GM21717 (cell line): ENCODE measurements around the gene PLPP3.
A peak's percentile ranks its signal among the peaks of the same experiment; 100 is the strongest.

Experiments
- ATAC-seq: cut with Tn5 transposase; IDR thresholded peaks from one replicate; pipeline ENCODE4 v1.9.1; 2021; ENCODE audit warnings: mild to moderate bottlenecking, moderate library complexity; ENCODE audit not compliant: unreplicated experiment

The PLPP3 gene

DNA sequence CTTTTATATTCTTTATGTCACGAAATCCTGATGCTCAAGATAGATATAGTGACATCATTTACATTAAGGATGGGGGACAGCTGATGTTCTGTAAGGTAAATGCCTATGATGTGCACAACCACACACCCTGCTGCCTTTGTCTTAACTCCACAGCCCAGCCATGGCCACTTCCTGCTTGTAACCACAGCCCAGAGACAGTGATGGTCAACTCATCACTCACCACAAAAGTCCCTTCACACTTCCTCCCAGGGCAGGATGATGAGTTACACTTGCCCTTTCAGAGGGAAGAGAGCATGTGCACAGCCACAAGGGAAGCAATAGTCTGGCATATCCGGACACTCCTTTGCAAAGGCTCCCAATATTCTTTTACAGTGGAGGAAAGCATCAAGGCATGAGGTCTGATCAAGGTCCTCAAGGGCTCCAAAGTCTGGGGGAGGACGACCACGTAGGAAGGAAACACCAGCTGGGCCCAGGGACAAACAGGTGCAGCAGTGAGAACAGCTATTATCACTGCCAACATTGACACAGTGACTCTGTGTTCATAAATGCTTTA lies 53.8 kb downstream of the PLPP3 start:
- ATAC-seq: peak; percentile 79

DNA sequence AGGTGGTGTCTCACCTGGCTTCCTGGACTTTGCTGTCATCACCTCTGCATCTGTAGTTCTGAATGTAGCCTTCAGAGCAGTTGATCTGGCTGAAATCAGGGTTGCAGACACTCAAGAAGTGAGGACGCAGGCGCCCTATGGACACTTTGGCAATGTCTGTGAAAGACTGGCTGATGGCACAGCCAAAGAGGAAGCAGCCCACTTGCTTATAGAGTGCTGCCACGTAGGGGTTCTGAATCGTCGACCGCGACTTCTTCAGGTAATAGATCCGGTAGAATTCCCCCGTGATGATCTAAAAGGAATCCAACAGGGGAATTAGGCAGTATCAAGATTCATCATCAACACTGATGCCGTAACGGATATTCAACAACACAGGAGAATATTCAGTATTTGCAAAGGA lies 55.1 kb downstream of the PLPP3 start:
- no peak for ATAC-seq

GRCh38 chr1:56522680-56523079 lies 56.7 kb downstream of the PLPP3 start:
- no peak for ATAC-seq

- no peak for ATAC-seq
Measured at GRCh38 chr1:56520016-56520601, 59.3 kb downstream of the PLPP3 start.

GRCh38 chr1:56517404-56518130 lies 61.8 kb downstream of the PLPP3 start:
- no peak for ATAC-seq

DNA sequence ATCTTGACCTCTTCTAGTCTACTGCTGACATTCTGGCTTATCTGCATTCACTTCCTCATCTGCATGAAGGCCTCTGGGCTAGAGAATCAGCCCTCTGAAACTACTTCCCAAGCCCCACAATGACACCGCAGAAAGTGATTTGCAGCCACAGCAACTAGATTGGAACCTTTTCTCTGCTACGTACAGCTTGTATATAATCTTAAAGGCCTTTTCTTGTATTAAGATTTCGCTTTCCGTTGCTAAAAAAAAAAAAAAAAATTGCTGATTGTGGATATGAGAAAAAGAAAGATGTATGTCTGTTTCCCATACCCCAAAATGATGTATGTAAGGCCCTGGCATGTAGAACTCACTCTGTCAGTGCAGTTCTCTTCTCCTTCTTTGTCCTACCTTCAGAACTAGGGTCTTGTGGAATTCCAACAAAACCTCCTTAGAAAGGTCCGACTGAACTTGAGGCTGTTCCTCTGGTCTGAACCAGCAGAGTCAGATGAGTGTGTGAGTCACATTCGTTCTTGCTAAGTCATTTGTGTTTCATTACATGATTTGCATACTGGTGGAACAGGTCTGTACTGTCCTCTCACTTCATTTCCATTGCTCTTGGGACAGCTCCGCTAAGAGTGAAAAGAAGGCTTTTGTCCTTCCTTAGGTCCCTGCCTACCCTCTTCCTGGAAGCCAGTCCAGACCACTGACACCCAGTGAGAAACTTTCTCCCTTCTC lies 62.7 kb downstream of the PLPP3 start:
- ATAC-seq: peak; percentile 96

GRCh38 chr1:56515898-56516538 lies 63.3 kb downstream of the PLPP3 start:
- ATAC-seq: no peak

GRCh38 chr1:56512724-56513494 lies 66.5 kb downstream of the PLPP3 start:
- ATAC-seq: no peak

GRCh38 chr1:56511766-56512165 lies 67.6 kb downstream of the PLPP3 start:
- no peak for ATAC-seq

- ATAC-seq: no peak
Measured at GRCh38 chr1:56511364-56511763, 68.0 kb downstream of the PLPP3 start.

GRCh38 chr1:56510642-56511021 lies 68.7 kb downstream of the PLPP3 start:
- no peak for ATAC-seq

- no peak for ATAC-seq
Measured at GRCh38 chr1:56509713-56510641, 69.4 kb downstream of the PLPP3 start.

- no peak for ATAC-seq
Measured at GRCh38 chr1:56508523-56508983, 70.8 kb downstream of the PLPP3 start.

DNA sequence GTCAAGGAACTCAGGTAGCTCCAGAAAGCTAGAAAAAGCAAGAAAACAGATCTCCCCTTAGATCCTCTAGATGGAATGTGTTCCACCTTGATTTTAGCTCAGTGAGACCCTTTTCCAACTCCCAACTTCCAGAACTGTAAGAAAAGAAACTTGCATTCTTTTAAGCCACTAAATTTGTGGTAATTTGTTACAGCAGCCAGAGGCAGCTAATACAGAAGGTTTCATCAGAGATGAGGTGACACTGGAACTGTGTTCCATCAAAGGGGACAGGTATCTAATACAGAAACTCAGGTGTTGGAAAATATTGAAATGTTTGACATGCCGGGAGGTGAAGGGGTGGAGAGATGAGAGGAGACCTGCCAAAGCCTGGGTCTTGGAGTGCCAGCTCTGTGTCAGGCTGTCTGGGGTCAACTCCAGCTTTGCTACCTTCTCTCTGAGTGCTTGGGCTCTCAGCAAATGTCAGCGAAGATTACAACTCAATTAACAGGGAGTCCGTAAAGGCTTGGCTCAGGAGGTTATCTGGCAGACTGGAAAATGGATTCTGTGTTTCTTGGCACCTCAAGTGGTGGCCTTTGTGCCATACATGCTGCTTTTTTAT lies 71.3 kb downstream of the PLPP3 start:
- no peak for ATAC-seq

- no peak for ATAC-seq
Measured at GRCh38 chr1:56506951-56507491, 72.3 kb downstream of the PLPP3 start.

- ATAC-seq: no peak
Measured at GRCh38 chr1:56505792-56506743, 73.3 kb downstream of the PLPP3 start.

DNA sequence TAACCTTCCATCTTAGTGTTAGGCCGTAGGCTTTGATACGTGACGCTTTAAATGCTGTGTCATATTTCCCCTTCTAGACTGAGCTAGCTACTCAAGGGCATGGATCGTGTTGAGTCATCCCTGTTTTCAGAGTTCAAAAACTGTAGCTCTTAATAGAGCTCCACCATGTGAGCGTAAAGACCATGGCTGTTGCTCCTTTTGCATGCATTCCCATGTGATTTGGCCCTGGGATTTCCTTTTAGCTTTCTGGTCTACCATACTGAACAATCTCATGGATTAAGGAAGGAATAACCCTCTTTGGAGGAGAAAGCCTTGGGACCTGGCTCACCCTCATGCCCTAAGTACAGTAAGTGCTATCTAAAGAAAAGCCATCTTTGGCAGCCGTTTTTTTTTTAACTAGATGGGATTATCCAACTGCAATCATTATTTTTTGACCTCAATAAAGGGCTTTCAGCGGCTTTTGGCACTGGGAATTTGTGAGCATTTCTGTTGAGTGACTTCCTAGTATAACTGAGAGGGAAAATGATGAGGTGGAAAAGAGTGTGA lies 76.6 kb downstream of the PLPP3 start:
- no peak for ATAC-seq
